Naive B cell (primary cell): ENCODE data around the gene ABCA6. TPM values are rescaled to one million over a fixed set of nuclear protein-coding genes. Genes with fewer than 3 reads are reported as not detected.
"Not testable (repeated sequence)": the region's sequence is repeated elsewhere in the genome, so short reads cannot be mapped to it uniquely, and the experiment has no call there.

ENCODE experiments used
- ATAC-seq, 2 donors: fragments of 150-1000 bp; cut with Tn5 transposase; 2 replicates each; pipeline ENCODE4 v1.10.0; 2021; ENCODE audit warnings: low read depth in 2 of 2, mild to moderate bottlenecking in 2 of 2, moderate library complexity in 2 of 2
- DNase-seq: peaks from one replicate; pipeline ENCODE4 v3.0.0; 2022
- H3K27ac Mint-ChIP-seq, 6 donors: one replicate each; pipeline ENCODE4 v1.8.0; 2020 to 2022; ENCODE audit warnings: mild to moderate bottlenecking in 6 of 6, mixed read lengths in 6 of 6, moderate library complexity in 5 of 6, inconsistent platforms in 2 of 6
- H3K27me3 Mint-ChIP-seq, 3 donors: one replicate each; pipeline ENCODE4 v1.8.0; 2021 to 2022; ENCODE audit warnings: mixed read lengths in 3 of 3, mild to moderate bottlenecking in 1 of 3
- H3K36me3 Mint-ChIP-seq, 2 donors: one replicate each; pipeline ENCODE4 v1.8.0; 2020 to 2022; ENCODE audit warnings: mixed read lengths in 2 of 2, inconsistent platforms in 1 of 2, mild to moderate bottlenecking in 1 of 2
- H3K4me1 Mint-ChIP-seq, 3 donors: one replicate each; pipeline ENCODE4 v1.8.0; 2020 to 2022; ENCODE audit warnings: mixed read lengths in 3 of 3, inconsistent platforms in 1 of 3, mild to moderate bottlenecking in 1 of 3, moderate library complexity in 1 of 3
- H3K4me3 Mint-ChIP-seq, 8 donors: one replicate each; pipeline ENCODE4 v1.8.0; 2020 to 2022; ENCODE audit warnings: mild to moderate bottlenecking in 8 of 8, mixed read lengths in 8 of 8, moderate library complexity in 8 of 8, inconsistent platforms in 2 of 8
- H3K9me3 Mint-ChIP-seq, 7 donors: one replicate each; pipeline ENCODE4 v1.8.0; 2020 to 2022; ENCODE audit warnings: mixed read lengths in 7 of 7, mild to moderate bottlenecking in 5 of 7, inconsistent platforms in 2 of 7, moderate library complexity in 1 of 7
- polyA plus RNA-seq, 6 donors: library from polyadenylated mRNA; unstranded; fragments of 300-500 nt; fragmentation: Illumina TruSeq; gene quantifications; one replicate each; pipeline ENCODE4 v1.2.3, GENCODE V29; 2021; ENCODE audit warnings: low read depth in 6 of 6

Gene ABCA6
- polyA plus RNA-seq, 6 donors from 2014 or later = 0.09 to 0.16 (median 0.13) TPM; not detected in 3

GRCh38 chr17:69082696-69083095 is 59.0 kb downstream of the ABCA6 start:
- H3K27me3 Mint-ChIP-seq = no peaks in the 10 kb centered on the region
- H3K4me3 Mint-ChIP-seq = no peak overlapping the region
- no peak overlapping the region for H3K27ac Mint-ChIP-seq

GRCh38 chr17:69078864-69079263 is 62.8 kb downstream of the ABCA6 start:
- H3K4me3 Mint-ChIP-seq = no peak overlapping the region
- H3K36me3 Mint-ChIP-seq = peaks cover 0 to 8% of the 10 kb centered on the region in 2 donors
- no peaks in the 10 kb centered on the region for H3K4me1 Mint-ChIP-seq
- DNase-seq (no peak), ATAC-seq (no peak)
- H3K9me3 Mint-ChIP-seq = peaks cover 5 to 30% (median 9%) of the 10 kb centered on the region in 7 donors
- no peak overlapping the region for H3K27ac Mint-ChIP-seq
- no peaks in the 10 kb centered on the region for H3K27me3 Mint-ChIP-seq

More at GRCh38 chr17:69082696-69083095, 59.0 kb downstream of the ABCA6 start:
- Mint-ChIP-seq H3K36me3 (peaks cover 0 to 8% of the 10 kb centered on the region in 2 donors), H3K9me3 (peaks cover 0 to 16% (median 5%) of the 10 kb centered on the region in 7 donors), H3K4me1 (no peaks in the 10 kb centered on the region)
- ATAC-seq (no peak), DNase-seq (no peak)

GRCh38 chr17:69075823-69076222 is 65.9 kb downstream of the ABCA6 start:
- ATAC-seq = no peak
- H3K4me1 Mint-ChIP-seq = peaks cover 8 to 12% (median 9%) of the 10 kb centered on the region in 3 donors
- DNase-seq = no peak
- peaks cover 0 to 21% of the 10 kb centered on the region in 2 donors for H3K36me3 Mint-ChIP-seq
- H3K27ac Mint-ChIP-seq = no peak overlapping the region
- H3K4me3 Mint-ChIP-seq = no peak overlapping the region
- no peaks in the 10 kb centered on the region for H3K27me3 Mint-ChIP-seq
- peaks cover 9 to 37% (median 30%) of the 10 kb centered on the region in 7 donors for H3K9me3 Mint-ChIP-seq

GRCh38 chr17:69073392-69073791 is 68.3 kb downstream of the ABCA6 start:
- peaks cover 0 to 21% of the 10 kb centered on the region in 2 donors for H3K36me3 Mint-ChIP-seq
- H3K27me3 Mint-ChIP-seq, DNase-seq, H3K4me3 Mint-ChIP-seq, ATAC-seq: not testable (repeated sequence)
- peak overlapping the region in 2 of 6 donors; percentile 10 to 39 for H3K27ac Mint-ChIP-seq
- peaks cover 9 to 37% (median 30%) of the 10 kb centered on the region in 7 donors for H3K9me3 Mint-ChIP-seq
- H3K4me1 Mint-ChIP-seq = peaks cover 12 to 17% (median 15%) of the 10 kb centered on the region in 3 donors

GRCh38 chr17:69072803-69073256 is 68.9 kb downstream of the ABCA6 start:
- H3K4me3 Mint-ChIP-seq, ATAC-seq, DNase-seq, H3K27me3 Mint-ChIP-seq: not testable (repeated sequence)
- Mint-ChIP-seq H3K27ac (peak overlapping the region in 1 of 6 donors; percentile 39), H3K4me1 (peaks cover 12 to 17% (median 17%) of the 10 kb centered on the region in 3 donors), H3K36me3 (peaks cover 0 to 21% of the 10 kb centered on the region in 2 donors), H3K9me3 (peaks cover 9 to 37% (median 30%) of the 10 kb centered on the region in 7 donors)

- not testable (repeated sequence) for H3K27me3 Mint-ChIP-seq, ATAC-seq, DNase-seq
- Mint-ChIP-seq H3K9me3 (peaks cover 9 to 37% (median 27%) of the 10 kb centered on the region in 7 donors), H3K4me1 (peaks cover 20 to 29% (median 26%) of the 10 kb centered on the region in 3 donors), H3K27ac (peak overlapping the region; percentile 57 to 97 (median 80)), H3K36me3 (peaks cover 0 to 21% of the 10 kb centered on the region in 2 donors), H3K4me3 (peak overlapping the region in 6 of 8 donors; percentile 55 to 85 (median 76))
Observed at GRCh38 chr17:69071233-69071586, 70.5 kb downstream of the ABCA6 start.

- Mint-ChIP-seq H3K36me3 (peaks cover 0 to 21% of the 10 kb centered on the region in 2 donors), H3K27ac (peak overlapping the region; percentile 57 to 97 (median 80)), H3K4me1 (peaks cover 22 to 33% (median 30%) of the 10 kb centered on the region in 3 donors), H3K4me3 (peak overlapping the region in 7 of 8 donors; percentile 55 to 85 (median 74)), H3K9me3 (peaks cover 9 to 37% (median 27%) of the 10 kb centered on the region in 7 donors)
- peak; percentile 20 for DNase-seq
- ATAC-seq = peak; percentile 56 to 58
- not testable (repeated sequence) for H3K27me3 Mint-ChIP-seq
Observed at GRCh38 chr17:69070378-69071232, 71.1 kb downstream of the ABCA6 start.

GRCh38 chr17:69069226-69069750 is 72.4 kb downstream of the ABCA6 start:
- no peak overlapping the region for H3K4me3 Mint-ChIP-seq
- DNase-seq = no peak
- H3K9me3 Mint-ChIP-seq = peaks cover 6 to 28% (median 24%) of the 10 kb centered on the region in 7 donors
- H3K4me1 Mint-ChIP-seq = peaks cover 22 to 33% (median 30%) of the 10 kb centered on the region in 3 donors
- H3K36me3 Mint-ChIP-seq = peaks cover 0 to 21% of the 10 kb centered on the region in 2 donors
- ATAC-seq = no peak
- H3K27me3 Mint-ChIP-seq = no peaks in the 10 kb centered on the region
- H3K27ac Mint-ChIP-seq = no peak overlapping the region

GRCh38 chr17:69067274-69068047 is 74.2 kb downstream of the ABCA6 start:
- Mint-ChIP-seq H3K9me3 (peaks cover 0 to 13% (median 9%) of the 10 kb centered on the region in 7 donors), H3K4me3 (peak overlapping the region in 1 of 8 donors; percentile 22), H3K27me3 (no peaks in the 10 kb centered on the region), H3K4me1 (peaks cover 22 to 33% (median 30%) of the 10 kb centered on the region in 3 donors), H3K36me3 (peaks cover 0 to 12% of the 10 kb centered on the region in 2 donors), H3K27ac (peak overlapping the region in 2 of 6 donors; percentile 2 to 22)
- ATAC-seq (no peak), DNase-seq (no peak)

GRCh38 chr17:69066482-69066881 is 75.2 kb downstream of the ABCA6 start:
- peak in 1 of 2 donors; percentile 23 for ATAC-seq
- Mint-ChIP-seq H3K9me3 (peaks cover 0 to 4% (median 2%) of the 10 kb centered on the region in 7 donors), H3K4me1 (peaks cover 17 to 32% (median 24%) of the 10 kb centered on the region in 3 donors), H3K27ac (peak overlapping the region in 5 of 6 donors; percentile 59 to 96 (median 91)), H3K36me3 (peaks cover 0 to 5% of the 10 kb centered on the region in 2 donors), H3K27me3 (no peaks in the 10 kb centered on the region), H3K4me3 (peak overlapping the region in 7 of 8 donors; percentile 40 to 82 (median 74))
- DNase-seq = no peak

GRCh38 chr17:69065113-69065512 is 76.6 kb downstream of the ABCA6 start:
- H3K9me3 Mint-ChIP-seq = no peaks in the 10 kb centered on the region
- H3K4me3 Mint-ChIP-seq = no peak overlapping the region
- DNase-seq (no peak), ATAC-seq (no peak)
- peaks cover 13 to 19% (median 14%) of the 10 kb centered on the region in 3 donors for H3K4me1 Mint-ChIP-seq
- no peaks in the 10 kb centered on the region for H3K36me3 Mint-ChIP-seq
- peak overlapping the region in 1 of 6 donors; percentile 85 for H3K27ac Mint-ChIP-seq
- H3K27me3 Mint-ChIP-seq = no peaks in the 10 kb centered on the region

GRCh38 chr17:69064476-69064875 is 77.2 kb downstream of the ABCA6 start:
- H3K9me3 Mint-ChIP-seq = no peaks in the 10 kb centered on the region
- DNase-seq = no peak
- no peak for ATAC-seq
- H3K36me3 Mint-ChIP-seq = no peaks in the 10 kb centered on the region
- H3K4me1 Mint-ChIP-seq = peaks cover 13 to 19% (median 14%) of the 10 kb centered on the region in 3 donors
- H3K4me3 Mint-ChIP-seq = no peak overlapping the region
- peak overlapping the region in 2 of 6 donors; percentile 3 to 9 for H3K27ac Mint-ChIP-seq
- H3K27me3 Mint-ChIP-seq = no peaks in the 10 kb centered on the region

GRCh38 chr17:69064001-69064400 is 77.7 kb downstream of the ABCA6 start:
- Mint-ChIP-seq H3K9me3 (peaks cover 0 to 3% (median 2%) of the 10 kb centered on the region in 7 donors), H3K36me3 (no peaks in the 10 kb centered on the region), H3K4me3 (no peak overlapping the region), H3K27me3 (no peaks in the 10 kb centered on the region), H3K27ac (peak overlapping the region in 1 of 6 donors; percentile 9), H3K4me1 (peaks cover 13 to 19% (median 14%) of the 10 kb centered on the region in 3 donors)
- DNase-seq (no peak), ATAC-seq (no peak)
